Left ventricle myocardium inferior (tissue), 1 donor: ENCODE results near the gene HOXD11. TPM values are rescaled to one million over a fixed set of nuclear protein-coding genes. Genes with fewer than 3 reads are reported as not detected.
A peak's percentile ranks its signal among the peaks of the same experiment; 100 is the strongest.

Experiments used
- DNase-seq: peaks from one replicate; pipeline ENCODE4 v3.0.0-alpha.2; 2020
- H3K27ac ChIP-seq: fragments of 200-600 bp; replicated peaks from 2 replicates; pipeline ENCODE4 v1.8.0; 2021
- H3K27me3 ChIP-seq: fragments of 200-600 bp; 2 replicates; pipeline ENCODE4 v1.8.0; 2021; ENCODE audit warnings: low read depth
- H3K36me3 ChIP-seq: fragments of 200-600 bp; 2 replicates; pipeline ENCODE4 v1.8.0; 2021
- H3K4me1 ChIP-seq: fragments of 200-600 bp; 2 replicates; pipeline ENCODE4 v1.8.0; 2021
- H3K4me3 ChIP-seq: fragments of 200-600 bp; 2 replicates; pipeline ENCODE4 v1.8.0; 2021; ENCODE audit warnings: mild to moderate bottlenecking, moderate library complexity
- H3K9me3 ChIP-seq: fragments of 200-600 bp; replicated peaks from 2 replicates; pipeline ENCODE4 v1.8.0; 2021
- CTCF ChIP-seq: fragments of 200-600 bp; IDR thresholded peaks from 2 replicates; pipeline ENCODE4 v1.8.0; 2021; ENCODE audit warnings: antibody characterized with exemption, mild to moderate bottlenecking, borderline replicate concordance
- intact Hi-C: fragments of 100-400 bp; cut with micrococcal nuclease; formaldehyde crosslinking; loops from one replicate; pipeline ENCODE4 v1.11.0; 2022
- total RNA-seq: library from RNA; stranded (reverse); fragmentation: NEBNext Ultra II Directional; extraction: Animal tissue kit (Norgen Biotek cat#: 25700); gene quantifications from one replicate; pipeline ENCODE4 v1.2.1, GENCODE V29; 2021
- donor health status: DM: no; HTN: yes; CAD: no; lungs with severe emphysema.

The HOXD11 gene
- total RNA-seq, 1 donor from 2014 or later, result not detected

- DNase-seq, result no peak
- peak overlapping the region; percentile 31 for H3K4me3 ChIP-seq
- peaks cover 6% of the 10 kb centered on the region for H3K9me3 ChIP-seq
- TF ChIP-seq CTCF, result peak; percentile 60
- no peaks in the 10 kb centered on the region for H3K36me3 ChIP-seq
- intact Hi-C loops, result loop anchor here (5.0 kb wide), 1 partner anchor 399 kb away; no protein-coding TSS in a partner anchor
- peaks cover 45% of the 10 kb centered on the region for H3K4me1 ChIP-seq
- H3K27ac ChIP-seq, result no peak overlapping the region
- peaks cover 100% of the 10 kb centered on the region for H3K27me3 ChIP-seq
Observed at GRCh38 chr2:176085861-176086771, 21.0 kb upstream of the HOXD11 start.

- Histone ChIP-seq H3K27ac (no peak overlapping the region), H3K4me1 (peaks cover 41% of the 10 kb centered on the region), H3K4me3 (peak overlapping the region; percentile 55), H3K27me3 (peaks cover 100% of the 10 kb centered on the region), H3K9me3 (no peaks in the 10 kb centered on the region), H3K36me3 (no peaks in the 10 kb centered on the region)
- no peak for TF ChIP-seq CTCF
- no peak for DNase-seq
- intact Hi-C loops, result loop anchor here (5.0 kb wide), 1 partner anchor 400 kb away; no protein-coding TSS in a partner anchor
Observed at GRCh38 chr2:176087330-176088047, 19.6 kb upstream of the HOXD11 start.

GRCh38 chr2:176088048-176088936 is 18.8 kb upstream of the HOXD11 start:
- Histone ChIP-seq H3K4me1 (peaks cover 43% of the 10 kb centered on the region), H3K36me3 (no peaks in the 10 kb centered on the region), H3K9me3 (no peaks in the 10 kb centered on the region), H3K27ac (no peak overlapping the region), H3K27me3 (peaks cover 100% of the 10 kb centered on the region), H3K4me3 (peak overlapping the region; percentile 55)
- DNase-seq, result peak; percentile 53
- intact Hi-C loops, result loop anchor here (5.0 kb wide), 1 partner anchor 401 kb away; no protein-coding TSS in a partner anchor
- peak; percentile 82 for TF ChIP-seq CTCF

- no peaks in the 10 kb centered on the region for H3K36me3 ChIP-seq
- intact Hi-C loops, result loop anchor here (5.0 kb wide), 1 partner anchor 402 kb away; no protein-coding TSS in a partner anchor
- no peak for DNase-seq
- H3K4me1 ChIP-seq, result peaks cover 43% of the 10 kb centered on the region
- H3K9me3 ChIP-seq, result no peaks in the 10 kb centered on the region
- TF ChIP-seq CTCF, result no peak
- H3K27me3 ChIP-seq, result peaks cover 100% of the 10 kb centered on the region
- no peak overlapping the region for H3K4me3 ChIP-seq
- H3K27ac ChIP-seq, result no peak overlapping the region
Observed at GRCh38 chr2:176088937-176089842, 17.9 kb upstream of the HOXD11 start.
